Fibroblast of lung (primary cell): Measurements from ENCODE around the gene HSPA12B.

ENCODE experiments used
- EZH2 ChIP-seq: IDR thresholded peaks from 2 replicates; pipeline ENCODE4 v1.5.1; 2012; ENCODE audit warnings: low read length, control low read depth, mild to moderate bottlenecking; ENCODE audit errors: missing control alignments
- TF ChIP-seq, protein P1 (sequence below), 2 donors: IDR thresholded peaks in 1 of 2; conservative IDR thresholded peaks in 1 of 2; 1 replicate in 1 of 2; 2 replicates in 1 of 2; pipeline ENCODE4 v1.5.1; 2011 to 2012; ENCODE audit warnings: low read length in 2 of 2, control low read depth in 1 of 2, inconsistent platforms in 1 of 2, low read depth in 1 of 2, mild to moderate bottlenecking in 1 of 2

DNA sequence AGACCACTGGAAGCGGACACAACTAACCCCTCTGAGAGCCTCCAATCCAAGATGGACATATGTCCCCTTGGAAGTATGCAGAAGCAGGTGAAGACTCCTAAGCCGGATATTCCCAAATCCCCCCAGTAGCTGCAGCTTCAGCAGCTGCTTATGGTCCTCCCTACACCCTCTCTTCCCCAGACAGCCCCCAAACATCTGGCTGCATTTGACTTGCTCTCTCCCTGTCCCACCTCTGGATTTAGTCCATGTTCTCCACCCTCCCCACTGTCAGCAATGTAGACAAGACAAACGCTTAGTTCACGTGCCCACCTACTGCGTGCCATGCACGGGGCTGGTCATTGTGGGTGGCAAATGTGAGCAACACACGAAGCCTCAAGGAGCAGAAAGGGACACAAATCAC is 46.1 kb upstream of the HSPA12B start:
- TF ChIP-seq, protein P1, sequence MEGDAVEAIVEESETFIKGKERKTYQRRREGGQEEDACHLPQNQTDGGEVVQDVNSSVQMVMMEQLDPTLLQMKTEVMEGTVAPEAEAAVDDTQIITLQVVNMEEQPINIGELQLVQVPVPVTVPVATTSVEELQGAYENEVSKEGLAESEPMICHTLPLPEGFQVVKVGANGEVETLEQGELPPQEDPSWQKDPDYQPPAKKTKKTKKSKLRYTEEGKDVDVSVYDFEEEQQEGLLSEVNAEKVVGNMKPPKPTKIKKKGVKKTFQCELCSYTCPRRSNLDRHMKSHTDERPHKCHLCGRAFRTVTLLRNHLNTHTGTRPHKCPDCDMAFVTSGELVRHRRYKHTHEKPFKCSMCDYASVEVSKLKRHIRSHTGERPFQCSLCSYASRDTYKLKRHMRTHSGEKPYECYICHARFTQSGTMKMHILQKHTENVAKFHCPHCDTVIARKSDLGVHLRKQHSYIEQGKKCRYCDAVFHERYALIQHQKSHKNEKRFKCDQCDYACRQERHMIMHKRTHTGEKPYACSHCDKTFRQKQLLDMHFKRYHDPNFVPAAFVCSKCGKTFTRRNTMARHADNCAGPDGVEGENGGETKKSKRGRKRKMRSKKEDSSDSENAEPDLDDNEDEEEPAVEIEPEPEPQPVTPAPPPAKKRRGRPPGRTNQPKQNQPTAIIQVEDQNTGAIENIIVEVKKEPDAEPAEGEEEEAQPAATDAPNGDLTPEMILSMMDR (conservative IDR thresholded peaks at IDR 0.05 in 1 of 2, IDR thresholded peaks at IDR 0.05 in 1 of 2; ENCODE audit: low read depth in 1 of 2, low read length in 2 of 2) = no peak
- no peak for TF ChIP-seq EZH2
